Hair follicle dermal papilla cell (primary cell): ENCODE results near the gene GLI2. TPM values are rescaled to one million over a fixed set of nuclear protein-coding genes. Genes with fewer than 3 reads are reported as not detected.

Experiments used
- total RNA-seq: library from RNA; depleted of rRNA; stranded (reverse); fragments of >200 nt; gene quantifications from 2 replicates; pipeline ENCODE4 v1.2.3, GENCODE V29; 2012

Gene GLI2
- 5.1 and 19.0 TPM in 2 replicates for total RNA-seq

DNA sequence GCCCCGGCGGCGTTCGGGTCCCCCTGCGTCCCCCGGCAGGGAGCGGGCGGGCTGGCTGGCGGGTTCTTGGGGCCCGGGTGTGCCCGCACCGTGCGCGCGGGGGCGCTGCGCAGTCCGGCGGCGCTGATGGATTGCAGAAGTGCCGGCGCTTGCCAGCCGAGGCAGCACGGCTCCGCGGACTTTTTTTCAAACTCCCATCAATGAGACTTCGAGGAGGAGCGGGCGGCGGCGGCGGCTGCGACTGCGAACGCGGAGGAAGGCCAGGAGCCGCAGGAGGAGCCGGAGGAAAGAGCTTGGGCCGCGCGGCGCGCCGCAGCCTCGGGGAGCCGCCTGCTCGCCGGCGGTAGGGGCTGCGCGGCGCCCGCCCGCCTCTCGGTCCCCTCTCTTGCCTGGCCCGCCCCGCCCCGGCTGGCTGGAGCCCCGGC is at the start of gene GLI2:
GLI2 (plus strand) TSS at position 123 of the 425 bp plus-strand sequence. CDS start 61,453 bp downstream, outside the sequence.

